ENCODE measurements around the gene TOPBP1. TPM values are rescaled to one million over a fixed set of nuclear protein-coding genes. Genes with fewer than 3 reads are reported as not detected.

The TOPBP1 gene
- total and polyA plus RNA-seq, 2 of the 4 experiments (the other 2 are of a cell fraction) = 19.5 to 50.5 TPM

DNA sequence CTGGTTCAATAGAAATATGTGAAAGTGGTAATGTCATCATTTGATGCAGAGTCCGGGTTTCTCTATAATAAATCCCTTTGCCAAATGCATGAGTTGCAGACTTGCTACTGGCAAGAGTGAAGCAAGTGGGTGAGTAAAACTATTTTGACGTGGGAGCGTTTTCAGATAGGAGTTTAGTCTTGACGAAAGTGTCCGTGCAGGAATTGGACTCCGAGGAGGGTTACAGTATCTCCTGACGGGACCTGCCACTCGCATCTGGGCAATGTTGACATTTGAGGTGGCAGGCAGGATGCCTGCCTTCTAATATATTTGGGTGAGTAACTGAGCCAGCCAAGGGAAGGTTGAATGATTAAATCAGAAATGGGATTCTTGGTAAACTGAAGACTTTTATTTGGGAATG is 72.2 kb downstream of the TOPBP1 start:
- peaks cover 37% of the 10 kb centered on the region for H3K36me3 ChIP-seq (ENCODE audit: control insufficient read depth, insufficient read depth, low read length)
- no peak overlapping the region for H2AK9ac ChIP-seq (replicated peaks; ENCODE audit: low read depth, low read length, poor library complexity)
- H3K4me2 ChIP-seq (ENCODE audit: low read depth, low read length) = no peak overlapping the region
- no peaks in the 10 kb centered on the region; the same call in 1 of the 2 replicates for H3K9me1 ChIP-seq (ENCODE audit: insufficient read depth, low read length)
- no peak overlapping the region for H3K4ac ChIP-seq (ENCODE audit: low read depth, low read length)
- TF ChIP-seq RFX5 (IDR thresholded peaks at IDR 0.05; ENCODE audit: low read depth, low read length) (no peak), SMC3 (IDR thresholded peaks at IDR 0.05; ENCODE audit: low read depth, low read length) (no peak), POLR2A (IDR thresholded peaks at IDR 0.05; ENCODE audit: low read depth, low read length) (no peak), RCOR1 (IDR thresholded peaks at IDR 0.05; ENCODE audit: insufficient replicate concordance, low read length) (no peak), NFE2L2 (IDR thresholded peaks at IDR 0.05; ENCODE audit: low read depth, low read length) (no peak)
- TF ChIP-seq, protein P1, sequence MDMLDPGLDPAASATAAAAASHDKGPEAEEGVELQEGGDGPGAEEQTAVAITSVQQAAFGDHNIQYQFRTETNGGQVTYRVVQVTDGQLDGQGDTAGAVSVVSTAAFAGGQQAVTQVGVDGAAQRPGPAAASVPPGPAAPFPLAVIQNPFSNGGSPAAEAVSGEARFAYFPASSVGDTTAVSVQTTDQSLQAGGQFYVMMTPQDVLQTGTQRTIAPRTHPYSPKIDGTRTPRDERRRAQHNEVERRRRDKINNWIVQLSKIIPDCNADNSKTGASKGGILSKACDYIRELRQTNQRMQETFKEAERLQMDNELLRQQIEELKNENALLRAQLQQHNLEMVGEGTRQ (IDR thresholded peaks at IDR 0.05; ENCODE audit: low read depth, low read length) = no peak
- H2BK5ac ChIP-seq (ENCODE audit: low read depth, low read length, poor library complexity, severe bottlenecking) = no peak overlapping the region
- ATAC-seq (ENCODE audit: low read depth) (no peak), DNase-seq (no peak)
- WGBS, 2 experiments (ENCODE audit: extremely low coverage in 2 of 2, insufficient read length in 1 of 2) = no CpG with 5 or more reads among the region's 8 CpGs
- POLR2A ChIA-PET (ENCODE audit: unreplicated experiment) = interaction anchor here (0.7 kb wide), 1 partner anchor 842 kb away, joined by 3 read pairs; no protein-coding TSS in a partner anchor
- intact Hi-C loops (cut with micrococcal nuclease) = no loop called here
- CTCF ChIA-PET = no interaction called here
- dilution Hi-C loops (cut with HindIII; ENCODE audit: low sequenced_read_pairs, unreplicated experiment) = no loop called here
- no peak overlapping the region for H3K27ac ChIP-seq (ENCODE audit: insufficient read depth, low read length)
- H4K20me1 ChIP-seq (ENCODE audit: insufficient read depth, low read length) = peaks cover 42% of the 10 kb centered on the region; the same call in 1 of the 2 replicates
- peaks cover 20 to 26% of the 10 kb centered on the region in 2 experiments for H3K79me1 ChIP-seq (ENCODE audit: low read depth in 1 of 2, low read length in 2 of 2)
- no peak overlapping the region for H3K23ac ChIP-seq (ENCODE audit: low read depth, low read length)
- no peak overlapping the region for H2AFZ ChIP-seq (replicated peaks; ENCODE audit: low read length, poor library complexity)
- peaks cover 2% of the 10 kb centered on the region; the same call in 1 of the 2 replicates for H3K4me1 ChIP-seq (ENCODE audit: control insufficient read depth, insufficient read depth, low read length)
- no peak overlapping the region for H2BK120ac ChIP-seq (ENCODE audit: low read depth, low read length)
- no peak overlapping the region for H3K9ac ChIP-seq (ENCODE audit: low read depth, low read length)
- H4K8ac ChIP-seq (ENCODE audit: low read depth in 2 of 2, low read length in 2 of 2) = no peak overlapping the region
- in situ Hi-C loops (cut with MboI; ENCODE audit: low sequenced_read_pairs) = no loop called here
- H2BK15ac ChIP-seq (ENCODE audit: low read depth, low read length) = no peak overlapping the region
- H3K27me3 ChIP-seq (ENCODE audit: control insufficient read depth, insufficient read depth, low read length) = no peaks in the 10 kb centered on the region
- H3K4me3 ChIP-seq (ENCODE audit: insufficient read depth, low read depth, low read length) = no peak overlapping the region
- H3K9me3 ChIP-seq (ENCODE audit: control insufficient read depth, insufficient read depth, low read length) = no peaks in the 10 kb centered on the region
- no peak overlapping the region for H3K18ac ChIP-seq (ENCODE audit: low read depth, low read length)
- H4K91ac ChIP-seq (ENCODE audit: insufficient read depth, low read depth, low read length) = no peak overlapping the region
- no peak overlapping the region for H4K5ac ChIP-seq (ENCODE audit: low read depth, low read length)
- TSS peak; percentile 77 for BruUV-seq (replicated peaks)
- no peak overlapping the region for H3K14ac ChIP-seq (replicated peaks; ENCODE audit: low read depth, low read length)
- no peak overlapping the region for H2BK20ac ChIP-seq (ENCODE audit: low read depth, low read length)
- H3K56ac ChIP-seq (ENCODE audit: extremely low read depth, insufficient read depth, low read length) = no peak overlapping the region
- no peak overlapping the region for H2AK5ac ChIP-seq (ENCODE audit: low read depth, low read length)
